NCI-H748 (cell line): ENCODE data around the gene ENDOG.

Experiments used
- DNase-seq: peaks from one replicate; lab custom pipeline; 2025; ENCODE audit not compliant: unreplicated experiment; lab: John Stamatoyannopoulos, UW

ENDOG gene

DNA sequence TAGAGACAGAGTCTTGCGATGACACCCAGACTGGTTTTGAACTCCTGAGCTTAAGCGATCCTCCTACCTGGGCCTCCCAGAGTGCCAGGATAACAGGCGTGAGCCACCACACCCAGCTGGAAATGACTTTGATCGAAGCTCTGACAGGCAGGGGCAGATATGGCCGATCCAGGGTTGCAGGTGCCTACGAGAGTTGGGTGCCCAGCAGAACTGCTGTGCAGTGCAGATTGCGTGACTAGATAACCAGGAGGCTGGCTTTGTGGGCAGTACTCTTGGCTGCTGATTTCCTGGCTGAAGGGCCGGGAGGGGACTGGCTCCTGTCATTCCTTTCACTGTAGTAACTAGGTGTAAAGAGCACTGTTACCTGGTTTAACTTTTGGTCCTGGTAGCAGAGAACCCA is 19.4 kb upstream of the ENDOG start:
- no peak for DNase-seq

DNA sequence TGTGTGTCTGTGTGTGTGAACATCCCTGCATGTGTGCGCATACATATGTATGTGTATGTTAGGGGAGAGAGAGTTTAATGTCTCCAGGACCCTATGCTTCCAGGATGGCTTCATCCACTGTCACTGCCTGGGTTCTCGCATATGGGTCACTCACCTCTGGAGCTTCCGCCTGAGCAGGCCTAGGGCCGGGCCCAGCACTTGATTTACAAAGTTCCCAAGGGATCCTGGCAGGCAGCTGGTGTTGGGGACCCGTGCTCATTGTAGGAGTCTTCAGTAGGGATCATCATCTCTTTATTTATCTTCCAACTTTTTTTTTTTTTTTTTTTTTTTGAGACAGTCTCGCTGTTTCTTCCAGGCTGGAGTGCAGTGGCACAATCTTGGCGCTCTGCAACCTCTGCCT is 18.2 kb upstream of the ENDOG start:
- DNase-seq, result no peak

- DNase-seq, result no peak
These were observed 15.8 kb upstream of the ENDOG start for GRCh38 chr9:128802482-128802881.

GRCh38 chr9:128805661-128806060 is 12.6 kb upstream of the ENDOG start:
- no peak for DNase-seq

- no peak for DNase-seq
These were observed 10.5 kb upstream of the ENDOG start for GRCh38 chr9:128807827-128808226.

DNA sequence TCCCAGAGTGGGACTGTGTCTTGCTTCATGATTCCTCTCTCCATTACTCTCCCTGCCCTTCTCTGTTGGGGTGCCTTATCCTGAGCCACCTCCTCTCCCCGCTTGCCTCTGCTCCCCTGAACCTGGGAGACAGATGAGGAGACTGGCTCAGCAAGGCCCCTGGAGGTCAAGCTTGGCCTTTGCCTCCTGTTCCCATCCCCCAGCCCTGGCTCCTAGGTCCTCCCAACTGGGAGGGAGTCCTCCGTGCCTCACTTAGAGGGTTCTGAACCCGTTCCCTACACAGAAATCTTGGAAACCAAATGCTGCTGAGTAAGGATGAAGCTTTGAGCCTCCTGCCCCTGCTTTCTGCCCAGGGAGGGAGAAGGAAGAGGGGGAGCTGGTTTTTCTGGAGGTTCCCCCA is 9.8 kb upstream of the ENDOG start:
- no peak for DNase-seq

DNA sequence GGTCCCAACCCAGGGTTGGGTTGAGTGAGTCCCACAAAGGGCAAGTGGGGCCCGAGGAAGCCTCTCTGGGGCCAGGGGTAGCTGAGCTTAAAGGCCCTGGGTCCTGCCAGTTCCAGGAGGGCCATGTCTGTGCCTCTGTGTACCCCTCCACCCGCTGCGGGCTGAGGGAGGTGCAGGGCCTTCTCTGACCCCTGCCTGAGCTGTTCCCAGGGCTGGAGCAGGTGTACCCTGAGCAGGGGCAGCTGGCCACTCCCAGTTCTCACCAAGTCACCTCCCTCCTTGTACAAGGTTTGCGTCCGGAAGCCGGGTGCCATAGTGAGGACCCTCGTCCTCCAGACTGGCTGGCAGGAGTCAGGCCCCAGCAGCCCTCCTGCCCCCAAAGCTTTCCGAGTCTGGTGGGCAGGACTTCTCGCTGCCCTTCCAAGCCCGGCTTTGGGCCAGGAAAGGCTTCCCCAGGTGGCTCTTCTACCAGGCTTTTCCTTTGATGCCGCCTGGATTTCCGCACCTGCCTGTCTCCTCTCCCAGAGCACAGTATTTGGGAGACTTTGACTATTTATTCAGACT is 9.2 kb upstream of the ENDOG start:
- DNase-seq, result no peak

- DNase-seq, result no peak
These were observed 8.5 kb upstream of the ENDOG start for GRCh38 chr9:128809831-128810230.

GRCh38 chr9:128810873-128811272 is 7.4 kb upstream of the ENDOG start:
- DNase-seq, result no peak

DNA sequence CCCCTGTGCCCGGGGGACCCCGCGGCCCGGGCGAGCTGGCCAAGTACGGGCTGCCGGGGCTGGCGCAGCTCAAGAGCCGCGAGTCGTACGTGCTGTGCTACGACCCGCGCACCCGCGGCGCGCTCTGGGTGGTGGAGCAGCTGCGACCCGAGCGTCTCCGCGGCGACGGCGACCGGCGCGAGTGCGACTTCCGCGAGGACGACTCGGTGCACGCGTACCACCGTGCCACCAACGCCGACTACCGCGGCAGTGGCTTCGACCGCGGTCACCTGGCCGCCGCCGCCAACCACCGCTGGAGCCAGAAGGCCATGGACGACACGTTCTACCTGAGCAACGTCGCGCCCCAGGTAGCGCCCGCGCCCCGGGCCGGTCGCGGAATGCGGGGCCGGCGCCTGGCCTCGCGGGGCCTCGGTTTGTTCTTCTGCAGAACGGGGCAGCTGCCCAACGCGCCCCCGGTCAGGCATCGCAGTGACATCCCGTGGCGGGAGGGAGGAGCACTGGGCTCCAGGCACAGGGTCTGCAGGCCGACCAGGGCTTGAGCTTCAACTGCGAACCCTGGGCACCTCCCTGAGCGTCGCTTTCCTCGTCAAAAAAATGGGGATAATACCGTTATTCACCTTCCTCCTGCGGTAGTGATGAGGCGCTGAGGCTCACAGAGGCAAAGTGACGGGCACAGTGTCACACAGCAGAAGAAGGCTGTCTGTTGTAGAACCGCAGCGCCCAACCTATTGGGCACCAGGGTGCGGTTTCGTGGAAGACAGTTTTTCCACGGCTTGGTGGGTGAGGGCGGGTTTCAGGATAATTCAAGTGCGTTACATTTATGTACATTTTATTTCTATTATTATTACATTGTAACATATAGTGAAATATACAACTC is 777 bp downstream of the ENDOG start:
- DNase-seq, result peak; percentile 63

- DNase-seq, result peak; percentile 78
These were observed 1.7 kb downstream of the ENDOG start for GRCh38 chr9:128819716-128820664.

DNA sequence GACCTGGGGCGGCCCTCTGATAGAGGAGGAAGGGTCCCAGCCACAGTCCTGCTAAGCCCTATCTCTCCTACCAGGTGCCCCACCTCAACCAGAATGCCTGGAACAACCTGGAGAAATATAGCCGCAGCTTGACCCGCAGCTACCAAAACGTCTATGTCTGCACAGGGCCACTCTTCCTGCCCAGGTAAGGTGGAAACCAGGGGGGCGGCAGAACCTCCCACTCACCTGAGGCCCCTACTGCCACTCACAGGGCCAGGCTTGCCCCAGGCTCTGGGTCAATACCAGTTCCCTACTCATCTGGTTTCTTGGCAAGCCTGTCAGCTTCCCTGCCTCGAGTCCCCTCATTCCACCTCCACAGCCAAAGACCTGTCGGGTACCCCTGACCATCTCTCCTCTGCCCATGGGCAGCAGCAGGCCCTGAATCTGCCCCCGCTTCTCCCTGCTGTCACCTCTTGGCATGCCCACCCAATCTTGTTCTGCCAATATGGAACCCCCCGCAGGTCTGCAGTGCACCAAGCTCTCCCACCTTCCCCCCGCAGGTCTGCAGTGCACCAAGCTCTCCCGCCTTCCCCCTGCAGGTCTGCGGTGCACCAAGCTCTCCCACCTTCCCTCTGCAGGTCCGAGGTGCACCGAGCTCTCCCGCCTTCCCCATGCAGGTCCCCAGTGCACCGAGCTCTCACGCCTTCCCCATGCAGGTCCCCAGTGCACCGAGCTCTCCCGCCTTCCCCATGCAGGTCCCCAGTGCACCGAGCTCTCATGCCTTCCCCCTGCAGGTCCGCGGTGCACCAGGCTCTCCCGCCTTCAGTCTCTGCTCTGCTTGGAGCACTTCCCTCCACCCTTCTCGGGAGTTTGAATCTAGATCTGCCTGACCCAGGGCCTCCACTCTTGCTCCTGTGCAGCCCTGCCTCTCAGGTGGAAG is 2.6 kb downstream of the ENDOG start:
- no peak for DNase-seq

DNA sequence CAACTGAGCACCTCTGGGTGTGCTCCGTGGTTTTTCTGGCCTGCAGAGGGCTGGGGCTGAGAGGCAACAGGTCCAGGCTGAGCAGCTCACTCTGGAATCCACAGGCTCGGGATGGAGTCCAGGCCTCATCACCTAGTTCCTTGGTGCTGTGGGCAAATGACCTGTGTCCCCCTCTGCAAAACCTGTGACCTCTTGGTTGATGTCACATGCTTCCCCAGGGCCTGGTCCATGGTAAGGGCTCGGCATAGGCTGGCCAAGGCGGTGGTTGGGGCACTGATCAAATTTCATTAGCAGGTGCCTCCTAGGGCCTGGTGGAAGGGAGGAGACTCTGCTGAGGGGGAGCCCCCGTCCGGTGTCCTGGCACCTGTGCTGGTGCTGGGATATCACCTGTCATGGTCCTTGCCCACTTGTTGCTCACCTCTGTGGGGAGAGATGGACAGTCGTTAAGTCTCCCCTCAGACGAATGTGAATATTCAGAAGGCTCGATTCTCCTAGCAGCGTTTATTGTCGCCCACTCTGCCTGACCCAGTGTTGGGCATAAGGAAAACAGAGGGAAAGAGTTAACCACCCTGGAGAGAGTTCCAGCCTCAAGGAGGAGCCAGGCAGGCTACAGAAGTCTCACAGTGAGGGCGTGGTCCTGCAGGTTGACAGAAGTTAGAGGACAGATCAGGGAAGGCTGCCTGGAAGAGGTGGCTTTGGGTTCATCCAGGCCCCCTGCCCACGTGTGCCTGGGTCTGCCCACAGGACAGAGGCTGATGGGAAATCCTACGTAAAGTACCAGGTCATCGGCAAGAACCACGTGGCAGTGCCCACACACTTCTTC is 3.5 kb downstream of the ENDOG start:
- no peak for DNase-seq

- no peak for DNase-seq
These were observed 4.2 kb downstream of the ENDOG start for GRCh38 chr9:128822407-128823042.

GRCh38 chr9:128823362-128823902 is 5.1 kb downstream of the ENDOG start:
- DNase-seq, result no peak

- DNase-seq, result no peak
These were observed 5.7 kb downstream of the ENDOG start for GRCh38 chr9:128823903-128824406.

DNA sequence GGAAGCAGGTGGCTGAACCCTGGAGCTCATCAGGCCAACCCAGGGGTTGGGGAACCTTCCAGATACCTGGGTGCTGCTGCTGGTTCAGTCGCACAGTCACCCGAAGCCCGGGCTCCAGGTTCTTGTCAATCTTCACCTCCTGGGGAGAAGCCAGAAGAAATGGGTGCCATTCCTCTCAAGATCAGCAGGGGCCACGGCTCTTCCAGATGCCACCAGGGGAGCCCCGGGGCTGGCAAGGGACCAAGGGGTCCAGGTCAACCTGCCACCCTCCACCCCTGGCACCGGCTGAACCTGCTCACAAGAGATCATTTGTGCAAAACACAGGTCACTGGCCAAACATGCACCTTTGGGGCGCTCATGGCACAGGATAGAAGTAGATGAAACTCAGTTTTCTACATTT is 6.6 kb downstream of the ENDOG start:
- no peak for DNase-seq

- DNase-seq, result no peak
These were observed 7.8 kb downstream of the ENDOG start for GRCh38 chr9:128825923-128826700.
